Head of caudate nucleus (tissue), 42 donors: Measurements from ENCODE around the gene UNC5C.

Experiments used
- DNase-seq, 42 donors: peaks; one replicate each; pipeline versions ENCODE4 v3.0.0 to v3.0.0-alpha.2; 2020 to 2021; ENCODE audit warnings: mixed read lengths in 7 of 42
- intact Hi-C: fragments of 100-400 bp; cut with DNase I; formaldehyde crosslinking; loops from one replicate; pipeline ENCODE4 v1.15.0; 2022

UNC5C gene

DNA sequence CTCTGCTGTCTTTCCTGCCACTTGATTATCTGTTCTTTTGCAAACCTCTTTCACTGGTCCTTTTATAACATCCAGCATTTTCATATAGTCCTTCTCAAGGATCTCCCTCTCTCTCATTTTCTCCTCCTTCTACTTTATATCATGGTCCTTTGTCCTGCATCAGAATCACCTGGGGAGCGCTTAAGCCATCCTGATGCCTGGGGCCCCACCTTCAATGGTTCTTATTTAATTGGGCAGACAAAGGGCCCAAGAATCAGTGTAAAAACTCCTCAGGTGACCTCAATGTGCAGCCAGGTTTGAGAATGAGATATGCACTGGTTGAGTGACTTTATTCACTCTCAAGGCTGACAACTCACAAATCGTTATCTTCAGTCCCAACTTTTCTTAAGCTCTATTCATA is 283.9 kb downstream of the UNC5C start:
- intact Hi-C loops, result no loop called here

DNA sequence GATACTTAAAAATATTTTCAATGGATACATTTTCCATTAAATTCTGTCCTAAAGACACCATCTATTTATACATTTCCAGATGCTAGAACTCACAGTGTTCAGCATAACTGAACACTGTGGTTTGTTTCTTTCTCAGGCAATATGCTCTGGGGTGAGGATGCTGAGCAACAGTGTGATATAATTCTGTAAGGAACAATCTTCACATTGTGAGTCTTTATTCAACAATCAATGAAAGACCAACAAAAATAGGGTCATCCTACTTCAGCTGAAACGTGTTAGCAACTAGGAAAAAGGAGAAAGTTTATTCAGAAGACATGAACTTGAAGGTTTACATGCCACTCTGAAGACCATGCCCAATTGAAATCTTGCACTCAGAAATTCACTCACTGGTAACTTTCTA is 284.8 kb downstream of the UNC5C start:
- intact Hi-C loops, result no loop called here
- peak in 1 of 42 donors; percentile 53 for DNase-seq

More for the DNA sequence above, 283.9 kb downstream of the UNC5C start:
- DNase-seq, result no peak

DNA sequence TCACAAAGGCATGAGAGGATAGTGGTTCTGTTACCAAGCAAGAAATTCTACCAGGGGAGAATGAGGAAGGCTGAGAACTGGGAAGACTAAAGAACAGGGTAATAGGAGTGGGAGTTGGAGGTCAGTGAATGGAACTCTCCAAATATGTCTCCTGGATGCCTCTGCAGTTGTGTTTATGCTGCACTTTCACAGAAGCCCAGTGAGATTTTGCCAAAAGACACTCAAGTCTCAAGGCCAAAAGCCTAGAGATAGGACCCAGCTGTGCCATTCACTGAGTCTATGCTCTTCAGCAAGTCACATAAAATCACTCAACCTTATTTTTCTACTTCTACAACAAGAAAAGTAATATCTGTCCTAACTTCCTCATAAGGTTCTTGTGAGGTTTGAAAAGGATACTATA is 285.4 kb downstream of the UNC5C start:
- DNase-seq, result no peak
- intact Hi-C loops, result no loop called here

DNA sequence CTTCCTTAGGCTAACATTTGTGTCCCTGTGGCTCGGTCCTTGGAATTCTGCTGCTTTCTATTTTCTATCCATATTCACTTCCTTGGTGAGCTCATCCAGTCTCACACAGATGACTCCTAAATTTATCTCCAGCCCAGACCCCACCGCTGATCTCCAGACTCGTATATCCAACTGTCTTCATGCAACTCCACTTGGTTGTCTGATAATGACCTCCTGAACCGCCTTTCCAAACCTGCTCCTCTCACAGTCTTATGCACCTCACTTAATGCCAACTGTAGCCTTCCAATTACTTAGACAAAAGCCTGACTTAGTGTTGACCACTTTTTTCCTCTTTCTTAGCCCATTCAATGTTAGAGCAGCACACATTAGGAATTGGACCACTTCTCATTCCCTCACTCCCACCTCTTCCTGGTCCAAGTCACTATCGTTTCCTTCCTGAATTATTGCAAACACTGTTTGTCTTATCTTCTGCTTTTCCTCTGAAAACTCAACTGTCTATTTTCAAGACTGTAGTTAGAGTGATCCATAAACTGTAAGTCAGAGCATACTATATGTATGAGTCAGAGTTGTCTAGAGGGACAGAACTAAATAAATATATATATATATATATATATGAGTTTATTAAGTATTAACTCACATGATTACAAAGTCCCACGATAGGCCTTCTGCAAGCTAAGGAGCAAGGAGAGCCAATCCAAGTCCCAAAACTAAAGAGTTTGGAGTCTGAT is 292.5 kb downstream of the UNC5C start:
- intact Hi-C loops, result no loop called here
- no peak for DNase-seq

- intact Hi-C loops, result no loop called here
- DNase-seq, result peak in 13 of 42 donors; percentile 23 to 69 (median 41)
These were observed 293.2 kb downstream of the UNC5C start for GRCh38 chr4:95255396-95256107.

DNA sequence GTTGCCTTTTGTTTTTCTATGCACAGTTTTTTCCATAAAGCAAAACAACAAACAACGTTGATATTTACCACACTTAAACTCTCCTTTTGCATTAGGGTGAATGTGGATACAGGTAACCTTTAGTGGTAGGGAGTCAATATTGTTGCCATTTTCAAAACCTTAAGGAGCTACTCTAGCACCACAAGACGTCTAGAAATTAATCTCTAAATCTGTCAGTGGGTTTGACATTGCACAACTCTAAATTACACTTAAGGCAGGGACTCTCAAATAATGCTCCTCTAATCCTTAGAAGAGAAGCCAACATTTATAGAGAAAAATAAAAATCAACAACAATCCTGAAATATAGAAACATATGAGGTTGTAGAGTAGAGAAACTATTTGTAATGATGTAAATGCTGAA is 297.2 kb downstream of the UNC5C start:
- intact Hi-C loops, result no loop called here

DNA sequence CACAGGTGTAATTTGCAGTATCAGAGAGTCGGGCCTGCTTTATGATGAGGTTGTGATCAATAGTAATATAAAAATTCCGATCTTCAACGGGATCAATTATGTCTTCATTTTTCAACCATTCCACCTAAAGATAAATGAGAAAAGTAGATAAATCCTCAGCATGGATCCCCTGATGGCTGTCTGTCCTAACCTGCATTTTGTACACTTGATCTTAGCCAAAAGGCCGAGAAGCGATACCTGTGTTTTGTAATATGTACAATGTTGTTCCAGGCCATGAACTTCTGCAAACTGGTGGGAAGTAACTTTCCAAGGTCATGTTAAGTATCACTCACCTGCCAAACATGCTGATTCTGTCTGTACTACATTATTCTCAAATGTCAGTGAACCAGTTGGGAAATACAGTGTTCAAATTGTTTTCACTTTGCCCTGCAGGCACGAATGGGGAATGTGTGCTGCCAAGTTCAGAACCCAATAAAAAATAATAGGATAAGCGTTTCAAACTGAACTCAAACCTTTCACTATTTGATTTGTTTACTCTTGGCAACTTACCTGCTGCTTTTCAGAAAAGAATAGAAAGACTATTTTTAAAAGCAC is 298.1 kb downstream of the UNC5C start:
- intact Hi-C loops, result no loop called here

More for the DNA sequence above, 297.2 kb downstream of the UNC5C start:
- DNase-seq, result no peak

DNA sequence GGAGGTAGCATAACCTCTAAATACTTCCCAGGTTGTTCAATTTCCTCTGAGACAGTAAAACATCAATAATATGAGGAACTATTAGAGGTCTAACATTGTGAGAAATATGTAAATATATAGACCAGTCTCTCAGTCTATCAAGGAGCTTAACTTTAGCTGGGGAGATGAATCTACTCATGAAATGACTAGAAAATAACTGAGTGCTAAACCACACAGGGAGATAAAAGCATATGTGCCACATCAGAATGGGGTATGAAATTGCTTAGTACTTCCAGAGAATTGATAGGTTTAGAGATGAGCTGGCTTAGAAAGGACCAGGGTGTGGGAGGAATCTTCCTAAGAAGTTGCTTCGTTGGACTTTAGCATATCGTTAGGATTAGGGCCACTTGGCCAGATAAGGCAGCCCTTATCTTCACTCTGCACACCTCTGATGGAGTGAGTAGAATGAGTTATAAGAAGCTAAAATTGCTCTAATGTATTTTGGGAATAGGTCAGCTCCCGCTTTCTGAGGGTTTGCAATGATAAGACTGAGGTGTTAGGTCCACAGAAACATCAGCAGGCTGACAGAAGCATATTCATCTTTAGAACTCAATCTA is 299.2 kb downstream of the UNC5C start:
- intact Hi-C loops, result no loop called here
- DNase-seq, result no peak

More for the DNA sequence above, 298.1 kb downstream of the UNC5C start:
- no peak for DNase-seq

- DNase-seq, result no peak
- intact Hi-C loops, result no loop called here
These were observed 299.9 kb downstream of the UNC5C start for GRCh38 chr4:95248720-95249425.

- DNase-seq, result no peak
These were observed 304.9 kb downstream of the UNC5C start for GRCh38 chr4:95243892-95244291.

GRCh38 chr4:95238554-95238953 is 310.2 kb downstream of the UNC5C start:
- intact Hi-C loops, result no loop called here

More at GRCh38 chr4:95243892-95244291, 304.9 kb downstream of the UNC5C start:
- intact Hi-C loops, result no loop called here

DNA sequence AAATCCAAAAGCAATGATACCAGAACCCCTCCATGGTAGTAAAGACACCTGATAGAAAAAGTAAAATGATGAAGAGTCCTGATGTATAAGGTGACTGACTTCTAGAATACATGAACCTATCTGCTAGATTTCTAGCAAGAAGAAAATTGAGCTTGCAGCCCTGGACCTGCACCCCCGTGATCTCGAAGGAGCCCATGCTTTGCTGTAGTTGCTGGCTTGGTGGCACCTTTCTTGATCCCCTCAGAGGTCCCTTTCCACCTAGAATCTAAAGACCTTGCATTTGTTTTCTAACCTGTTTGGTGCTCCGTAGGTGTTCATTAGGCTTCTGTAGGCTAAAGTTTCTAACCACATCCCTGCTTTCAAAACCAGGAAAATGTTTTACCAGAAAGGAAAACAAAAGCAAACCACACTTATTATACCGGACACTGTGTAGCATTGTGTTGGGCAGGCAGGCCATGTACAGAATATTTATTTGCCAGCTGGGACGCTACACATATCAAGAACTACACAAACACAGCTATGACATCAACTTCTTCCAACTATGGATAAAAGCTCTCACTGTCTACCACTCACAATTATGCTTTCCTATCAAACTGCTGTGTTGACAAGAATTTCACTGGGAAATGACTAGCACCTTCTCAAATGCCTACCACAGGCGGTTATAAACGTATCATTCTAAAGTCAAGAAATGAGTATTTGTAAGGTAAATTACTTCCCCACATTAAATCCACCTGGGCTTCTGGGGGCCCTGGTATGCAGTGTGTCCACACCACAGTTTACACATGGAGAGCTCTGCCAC is 316.2 kb downstream of the UNC5C start:
- intact Hi-C loops, result no loop called here
- DNase-seq, result peak in 26 of 42 donors; percentile 37 to 82 (median 54)

More at GRCh38 chr4:95238554-95238953, 310.2 kb downstream of the UNC5C start:
- no peak for DNase-seq

DNA sequence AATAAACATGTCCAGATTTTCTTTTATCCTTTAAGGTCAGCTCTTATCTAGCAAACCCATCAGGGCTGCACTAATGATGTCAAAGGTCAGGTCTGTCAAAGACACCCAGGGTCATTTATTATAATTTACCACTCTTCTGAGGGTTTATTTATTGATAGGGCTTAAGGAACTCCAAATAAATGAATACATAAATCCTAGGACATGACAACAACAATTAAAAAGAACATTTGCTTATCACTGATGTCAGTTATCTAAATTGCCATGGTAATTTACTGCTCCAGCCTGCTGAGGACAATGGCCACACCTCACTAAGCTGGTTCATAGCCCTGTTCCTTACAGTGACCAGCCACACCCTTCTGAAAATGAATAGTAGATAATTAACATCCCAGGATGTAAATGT is 317.1 kb downstream of the UNC5C start:
- intact Hi-C loops, result no loop called here
- DNase-seq, result no peak

DNA sequence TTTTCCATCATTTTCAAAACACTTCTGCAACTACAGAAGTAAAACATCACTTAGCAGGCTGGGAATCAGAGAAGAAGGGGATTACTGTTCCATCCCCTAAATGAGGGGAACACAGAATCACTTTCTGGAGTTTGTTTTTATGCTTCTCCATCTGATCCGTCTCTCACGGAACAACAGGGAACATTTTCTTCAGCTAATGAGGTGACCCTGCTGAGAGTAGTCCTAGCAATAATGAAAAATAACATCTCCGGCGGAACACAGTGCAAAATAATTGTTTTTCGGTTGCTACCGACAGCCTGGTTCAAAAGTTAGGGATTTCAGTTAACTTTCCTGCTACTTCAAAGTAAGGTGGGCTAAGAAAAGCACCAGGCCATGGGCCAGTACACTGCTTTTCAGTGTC is 322.9 kb downstream of the UNC5C start:
- DNase-seq, result no peak
- intact Hi-C loops, result no loop called here

GRCh38 chr4:95224402-95224801 is 324.4 kb downstream of the UNC5C start:
- intact Hi-C loops, result no loop called here
- no peak for DNase-seq

GRCh38 chr4:95220205-95221175 is 328.3 kb downstream of the UNC5C start:
- DNase-seq, result no peak

GRCh38 chr4:95219109-95219508 is 329.7 kb downstream of the UNC5C start:
- intact Hi-C loops, result no loop called here
- DNase-seq, result no peak

More at GRCh38 chr4:95220205-95221175, 328.3 kb downstream of the UNC5C start:
- intact Hi-C loops, result no loop called here
